ENCODE data around the gene CHST11. TPM values are rescaled to one million over a fixed set of nuclear protein-coding genes. Genes with fewer than 3 reads are reported as not detected.

Gene CHST11
- total RNA-seq, 1 donor from 2014 or later = 6.0 TPM

DNA sequence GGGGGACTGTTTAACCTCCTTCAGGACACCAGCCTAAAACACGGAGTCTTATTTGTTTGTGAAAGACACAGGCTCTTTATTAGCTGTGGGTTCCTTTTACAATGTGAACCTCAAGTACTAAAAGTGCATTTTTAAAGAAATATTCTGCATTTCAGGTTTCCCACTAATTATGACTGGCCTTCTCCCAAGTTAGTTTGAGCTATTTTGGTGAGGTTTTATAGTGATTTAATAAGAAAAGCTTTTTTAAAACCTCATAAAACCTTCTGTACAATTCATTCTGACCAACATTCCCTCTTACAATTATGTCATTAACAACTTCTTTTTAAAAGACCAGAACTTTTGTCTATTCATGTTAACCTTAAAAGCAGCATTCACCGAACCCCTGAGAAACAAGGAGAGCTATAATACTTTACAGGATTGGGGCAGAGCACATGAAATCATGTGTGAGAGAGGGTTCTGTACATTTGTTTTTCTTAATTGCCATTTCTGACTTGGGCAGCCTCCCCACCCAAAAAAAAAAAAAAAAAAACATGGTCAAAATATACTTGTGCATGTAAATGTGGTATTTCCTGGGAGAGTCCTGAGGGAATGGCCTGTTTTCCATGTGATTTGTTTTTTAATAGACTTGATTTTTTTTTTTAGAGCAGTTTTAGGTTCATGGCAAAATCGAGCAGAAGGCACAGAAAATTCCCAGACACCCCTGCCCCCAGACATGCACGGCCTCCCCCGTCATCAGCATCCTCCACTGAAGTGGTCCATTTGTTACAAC is 169.5 kb downstream of the CHST11 start:
- intact Hi-C loops (cut with micrococcal nuclease) = no loop called here
- Histone ChIP-seq H3K9me3 (replicated peaks) (no peaks in the 10 kb centered on the region), H3K27ac (replicated peaks) (no peak overlapping the region), H3K27me3 (ENCODE audit: low read depth) (no peaks in the 10 kb centered on the region), H3K4me3 (no peak overlapping the region), H3K4me1 (peaks cover 7% of the 10 kb centered on the region), H3K36me3 (no peaks in the 10 kb centered on the region)
- TF ChIP-seq, protein P1, sequence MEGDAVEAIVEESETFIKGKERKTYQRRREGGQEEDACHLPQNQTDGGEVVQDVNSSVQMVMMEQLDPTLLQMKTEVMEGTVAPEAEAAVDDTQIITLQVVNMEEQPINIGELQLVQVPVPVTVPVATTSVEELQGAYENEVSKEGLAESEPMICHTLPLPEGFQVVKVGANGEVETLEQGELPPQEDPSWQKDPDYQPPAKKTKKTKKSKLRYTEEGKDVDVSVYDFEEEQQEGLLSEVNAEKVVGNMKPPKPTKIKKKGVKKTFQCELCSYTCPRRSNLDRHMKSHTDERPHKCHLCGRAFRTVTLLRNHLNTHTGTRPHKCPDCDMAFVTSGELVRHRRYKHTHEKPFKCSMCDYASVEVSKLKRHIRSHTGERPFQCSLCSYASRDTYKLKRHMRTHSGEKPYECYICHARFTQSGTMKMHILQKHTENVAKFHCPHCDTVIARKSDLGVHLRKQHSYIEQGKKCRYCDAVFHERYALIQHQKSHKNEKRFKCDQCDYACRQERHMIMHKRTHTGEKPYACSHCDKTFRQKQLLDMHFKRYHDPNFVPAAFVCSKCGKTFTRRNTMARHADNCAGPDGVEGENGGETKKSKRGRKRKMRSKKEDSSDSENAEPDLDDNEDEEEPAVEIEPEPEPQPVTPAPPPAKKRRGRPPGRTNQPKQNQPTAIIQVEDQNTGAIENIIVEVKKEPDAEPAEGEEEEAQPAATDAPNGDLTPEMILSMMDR (IDR thresholded peaks at IDR 0.05; ENCODE audit: borderline replicate concordance) = no peak
- DNase-seq = no peak

DNA sequence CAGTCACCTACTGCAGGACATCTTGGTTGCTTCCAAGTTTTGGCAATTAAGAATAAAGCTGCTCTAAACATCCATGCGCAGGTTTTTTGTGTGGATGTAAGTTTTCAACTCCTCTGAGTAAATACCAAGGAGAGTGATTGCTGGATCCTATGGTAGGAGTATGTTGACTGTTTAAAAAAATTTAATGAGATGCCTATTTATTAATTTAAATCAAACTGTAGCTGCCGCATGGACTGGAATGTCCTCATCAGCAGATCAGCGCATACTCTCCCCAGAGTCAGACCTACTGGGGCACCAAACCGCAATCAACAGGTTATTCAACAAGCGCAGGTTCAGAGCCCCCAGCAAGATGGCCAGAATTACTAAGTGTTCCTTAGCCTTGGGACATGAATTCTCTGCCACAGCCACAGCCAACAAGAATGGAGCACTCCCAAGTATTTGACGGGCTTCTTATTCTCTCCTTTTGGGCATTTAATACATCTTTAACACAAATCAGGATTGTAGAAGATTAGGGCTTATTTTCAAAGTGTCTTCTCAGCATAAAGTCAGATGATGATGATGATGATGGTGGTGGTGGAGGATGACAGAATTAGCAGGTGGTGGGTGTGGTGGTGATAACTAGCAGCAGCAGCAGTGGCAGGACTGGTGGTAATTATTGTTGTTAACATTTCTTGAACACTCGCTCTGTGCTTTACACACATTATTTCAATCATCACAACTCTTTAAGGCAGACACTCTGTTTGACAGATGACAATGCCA is 170.7 kb downstream of the CHST11 start:
- Histone ChIP-seq H3K4me3 (no peak overlapping the region), H3K4me1 (peaks cover 8% of the 10 kb centered on the region), H3K27me3 (ENCODE audit: low read depth) (no peaks in the 10 kb centered on the region), H3K36me3 (no peaks in the 10 kb centered on the region), H3K9me3 (replicated peaks) (no peaks in the 10 kb centered on the region), H3K27ac (replicated peaks) (peak overlapping the region; percentile 28)
- intact Hi-C loops (cut with micrococcal nuclease) = no loop called here
- no peak for DNase-seq
- TF ChIP-seq, protein P1 (IDR thresholded peaks at IDR 0.05; ENCODE audit: borderline replicate concordance) = no peak

DNA sequence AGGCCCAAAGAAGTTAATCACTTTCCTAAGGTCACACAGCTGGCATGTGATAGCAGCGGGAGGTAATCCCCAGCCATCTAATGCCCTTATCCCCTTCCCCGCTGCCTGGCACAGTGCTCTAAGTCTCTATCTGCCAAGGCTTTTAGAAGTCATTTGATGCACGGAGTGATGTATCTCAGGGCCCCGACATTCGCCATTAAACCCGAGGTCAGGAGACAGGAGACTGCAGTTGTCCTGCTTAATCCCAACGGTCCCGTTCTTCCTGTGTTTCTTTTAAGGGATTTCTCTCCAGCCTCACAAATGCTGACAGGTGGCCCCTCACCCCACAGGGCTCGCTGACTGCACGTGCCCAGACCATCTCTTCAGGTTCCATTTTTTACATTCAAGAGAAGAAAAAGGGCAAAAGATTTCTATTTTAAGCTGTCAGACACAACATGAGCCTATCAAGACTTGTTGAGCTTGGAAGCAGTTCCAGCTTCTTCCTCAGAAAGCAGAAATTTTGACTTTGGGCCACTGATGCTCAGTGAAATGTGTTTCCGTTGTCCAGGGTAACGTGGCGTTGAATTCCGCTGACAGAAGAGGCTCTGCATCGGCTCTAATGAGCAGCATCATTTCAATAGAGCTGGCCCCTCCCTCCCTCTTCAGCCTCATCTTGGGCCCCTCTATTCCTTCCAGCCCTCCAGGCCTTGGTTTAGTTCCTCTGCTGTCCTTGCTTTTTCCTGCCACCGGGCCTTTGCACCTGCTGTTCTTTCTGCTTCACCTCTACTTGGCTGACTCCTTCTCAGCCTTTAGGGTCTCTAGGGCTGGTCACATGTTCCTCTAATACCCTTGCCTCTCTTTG is 171.5 kb downstream of the CHST11 start:
- TF ChIP-seq, protein P1 (IDR thresholded peaks at IDR 0.05; ENCODE audit: borderline replicate concordance) = no peak
- no peaks in the 10 kb centered on the region for H3K27me3 ChIP-seq (ENCODE audit: low read depth)
- no peak overlapping the region for H3K4me3 ChIP-seq
- H3K4me1 ChIP-seq = peaks cover 15% of the 10 kb centered on the region
- H3K36me3 ChIP-seq = no peaks in the 10 kb centered on the region
- peak overlapping the region; percentile 28 for H3K27ac ChIP-seq (replicated peaks)
- H3K9me3 ChIP-seq (replicated peaks) = no peaks in the 10 kb centered on the region
- intact Hi-C loops (cut with micrococcal nuclease) = no loop called here
- DNase-seq = no peak

DNA sequence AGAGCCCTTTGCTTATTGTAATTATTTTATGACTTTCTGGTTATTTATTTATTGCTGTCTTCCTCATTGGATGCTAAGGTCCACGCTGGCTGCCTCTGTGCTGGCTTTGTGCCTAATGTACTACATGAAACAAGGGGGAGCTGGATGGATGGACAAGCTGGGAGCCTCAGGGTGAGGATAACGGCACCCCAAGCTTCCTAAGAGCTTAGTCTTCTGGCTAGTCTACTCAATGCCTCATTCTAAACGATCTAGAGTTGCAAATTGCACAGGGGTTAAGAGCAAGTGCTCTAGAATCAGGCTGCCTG is 172.0 kb downstream of the CHST11 start:
- Histone ChIP-seq H3K36me3 (no peaks in the 10 kb centered on the region), H3K27ac (replicated peaks) (no peak overlapping the region), H3K4me3 (no peak overlapping the region), H3K27me3 (ENCODE audit: low read depth) (no peaks in the 10 kb centered on the region), H3K4me1 (peaks cover 15% of the 10 kb centered on the region), H3K9me3 (replicated peaks) (no peaks in the 10 kb centered on the region)
- no peak for DNase-seq
- TF ChIP-seq, protein P1 (IDR thresholded peaks at IDR 0.05; ENCODE audit: borderline replicate concordance) = no peak
- intact Hi-C loops (cut with micrococcal nuclease) = no loop called here

DNA sequence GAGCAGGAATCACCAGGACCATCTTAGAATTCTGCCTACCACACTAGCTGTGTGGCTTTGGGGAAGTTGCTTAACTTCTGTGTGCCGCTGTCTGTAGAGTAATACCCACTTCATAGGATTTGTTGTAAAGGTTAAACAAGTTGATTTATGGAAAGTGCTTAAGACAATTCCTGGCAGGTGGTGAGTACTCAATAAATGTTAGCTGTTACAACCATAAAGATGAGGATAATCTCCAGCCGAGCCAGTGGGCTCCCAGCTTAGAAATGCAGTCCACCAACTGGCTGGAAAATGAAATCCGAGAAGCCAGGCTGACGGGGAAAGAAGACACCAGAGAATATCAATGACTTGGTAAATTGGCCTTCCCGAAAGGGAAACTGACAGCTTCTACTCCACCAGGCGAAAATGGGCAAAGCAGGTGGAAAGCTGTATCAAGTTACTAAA is 173.5 kb downstream of the CHST11 start:
- H3K4me1 ChIP-seq = peaks cover 15% of the 10 kb centered on the region
- intact Hi-C loops (cut with micrococcal nuclease) = no loop called here
- H3K27me3 ChIP-seq (ENCODE audit: low read depth) = no peaks in the 10 kb centered on the region
- TF ChIP-seq, protein P1 (IDR thresholded peaks at IDR 0.05; ENCODE audit: borderline replicate concordance) = no peak
- no peak for DNase-seq
- no peak overlapping the region for H3K27ac ChIP-seq (replicated peaks)
- no peaks in the 10 kb centered on the region for H3K36me3 ChIP-seq
- H3K4me3 ChIP-seq = no peak overlapping the region
- H3K9me3 ChIP-seq (replicated peaks) = no peaks in the 10 kb centered on the region

Measured in left ventricle myocardium inferior (tissue), 1 donor.